Stimulated activated CD4-positive, alpha-beta T cell treated with anti-CD3 and anti-CD28 coated beads, Interleukin-2, amount 100 ng/mL, for 48 hours (primary cell): ENCODE data around the gene VAMP1.
A peak's percentile ranks its signal among the peaks of the same experiment; 100 is the strongest.
"Not testable (repeated sequence)": the region's sequence is repeated elsewhere in the genome, so short reads cannot be mapped to it uniquely, and the experiment has no call there.

ENCODE experiments used
- DNase-seq, 2 donors: peaks; one replicate each; pipeline ENCODE4 v3.0.0-alpha.2; 2020

VAMP1 gene

GRCh38 chr12:6451348-6452244, 18.9 kb downstream of the VAMP1 start, which contains the start of gene TAPBPL:
TAPBPL (plus strand) TSS chr12:6452042; CDS start chr12:6452249, 207 bp downstream.
- DNase-seq, result peak; percentile 62 to 72

GRCh38 chr12:6450869-6451347, 19.6 kb downstream of the VAMP1 start:
- DNase-seq, result no peak

- no peak for DNase-seq
These were observed 20.2 kb downstream of the VAMP1 start for GRCh38 chr12:6450091-6450868.

- no peak for DNase-seq
These were observed 25.5 kb downstream of the VAMP1 start, which contains the start of gene CD27 for GRCh38 chr12:6444704-6445688. CD27 (plus strand) TSS chr12:6444955; CDS start chr12:6445096, 141 bp downstream.

GRCh38 chr12:6444031-6444430, 26.4 kb downstream of the VAMP1 start:
- no peak for DNase-seq

GRCh38 chr12:6443361-6443983, 27.0 kb downstream of the VAMP1 start:
- no peak for DNase-seq

GRCh38 chr12:6442836-6443235, 27.6 kb downstream of the VAMP1 start:
- DNase-seq, result no peak

- DNase-seq, result no peak
These were observed 30.1 kb downstream of the VAMP1 start for GRCh38 chr12:6440391-6440790.

GRCh38 chr12:6438345-6438744, 32.1 kb downstream of the VAMP1 start:
- no peak for DNase-seq

- DNase-seq, result no peak
These were observed 32.9 kb downstream of the VAMP1 start for GRCh38 chr12:6437586-6437985.

- no peak for DNase-seq
These were observed 34.3 kb downstream of the VAMP1 start for GRCh38 chr12:6435961-6436715.

- peak in 1 of 2 donors; percentile 41 for DNase-seq
These were observed 36.0 kb downstream of the VAMP1 start for GRCh38 chr12:6434205-6435140.

GRCh38 chr12:6432991-6433390, 37.5 kb downstream of the VAMP1 start:
- DNase-seq, result no peak

- no peak for DNase-seq
These were observed 40.1 kb downstream of the VAMP1 start for GRCh38 chr12:6430124-6430989.

GRCh38 chr12:6428326-6428725, 42.2 kb downstream of the VAMP1 start:
- DNase-seq, result no peak

- DNase-seq, result not testable (repeated sequence)
These were observed 42.7 kb downstream of the VAMP1 start for GRCh38 chr12:6427796-6428195.

GRCh38 chr12:6426882-6427671, 43.4 kb downstream of the VAMP1 start:
- peak; percentile 87 to 88 for DNase-seq
